GM12801 (cell line): Measurements from ENCODE around the gene CAMK2G.

Source experiments
- CTCF ChIP-seq: IDR thresholded peaks from one replicate; pipeline ENCODE4 v1.5.1; 2011; ENCODE audit warnings: control low read depth; ENCODE audit not compliant: insufficient read length; ENCODE audit errors: extremely low read depth

The CAMK2G gene

GRCh38 chr10:73773152-73773879 lies 101.0 kb downstream of the CAMK2G start:
- no peak for TF ChIP-seq CTCF

DNA sequence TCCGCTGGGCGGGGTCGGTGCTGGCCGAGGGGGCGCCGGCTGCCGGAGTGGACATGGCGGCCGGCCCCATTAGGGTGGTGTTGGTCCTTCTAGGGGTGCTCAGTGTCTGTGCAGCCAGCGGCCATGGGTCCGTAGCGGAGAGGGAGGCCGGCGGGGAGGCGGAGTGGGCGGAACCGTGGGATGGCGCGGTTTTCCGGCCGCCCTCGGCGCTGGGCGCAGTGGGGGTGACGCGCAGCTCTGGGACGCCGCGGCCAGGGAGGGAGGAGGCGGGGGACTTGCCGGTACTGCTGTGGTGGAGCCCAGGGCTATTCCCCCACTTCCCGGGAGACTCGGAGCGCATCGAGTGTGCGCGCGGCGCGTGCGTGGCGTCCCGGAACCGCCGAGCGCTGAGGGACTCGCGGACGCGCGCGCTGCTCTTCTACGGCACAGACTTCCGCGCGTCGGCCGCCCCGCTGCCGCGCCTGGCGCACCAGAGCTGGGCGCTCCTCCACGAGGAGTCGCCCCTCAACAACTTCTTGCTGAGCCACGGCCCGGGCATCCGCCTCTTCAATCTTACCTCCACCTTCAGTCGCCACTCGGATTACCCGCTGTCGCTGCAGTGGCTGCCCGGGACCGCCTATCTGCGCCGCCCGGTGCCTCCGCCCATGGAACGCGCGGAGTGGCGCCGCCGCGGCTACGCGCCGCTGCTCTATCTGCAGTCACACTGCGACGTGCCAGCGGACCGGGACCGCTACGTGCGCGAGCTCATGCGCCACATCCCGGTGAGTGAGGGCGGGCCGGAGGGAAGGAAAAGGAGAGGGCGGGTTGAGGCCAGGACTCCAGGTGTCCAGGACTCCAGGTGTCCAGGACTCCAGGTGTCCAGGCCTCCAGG lies 101.8 kb downstream of the CAMK2G start:
- no peak for TF ChIP-seq CTCF

DNA sequence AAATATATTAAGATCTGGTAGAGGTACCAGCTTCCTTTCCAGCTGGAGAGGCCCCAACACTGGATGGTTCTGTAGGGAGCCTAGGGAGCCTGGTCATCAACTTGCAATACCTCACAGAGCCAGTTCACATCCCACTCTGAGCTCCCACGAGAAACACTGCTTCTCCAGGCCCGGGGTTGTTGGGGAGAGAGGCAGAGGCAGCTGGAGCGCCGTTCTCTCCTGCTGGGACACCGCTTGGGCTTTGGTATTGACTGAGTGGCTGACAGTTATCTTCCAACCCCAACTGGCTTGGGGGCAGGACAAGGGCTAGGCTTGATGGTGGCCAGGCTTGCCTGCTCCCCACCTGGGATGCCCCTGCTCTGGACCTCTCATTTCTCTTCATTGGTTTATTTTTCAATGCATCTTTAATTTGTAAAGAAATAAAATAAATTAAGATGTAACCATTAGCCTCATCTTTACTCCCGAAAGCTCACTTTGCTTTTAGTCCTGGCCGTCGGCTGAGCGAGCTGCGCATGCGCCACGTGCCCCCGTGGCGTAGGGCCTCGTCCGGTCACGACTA lies 102.6 kb downstream of the CAMK2G start:
- no peak for TF ChIP-seq CTCF

GRCh38 chr10:73769396-73769795 lies 105.0 kb downstream of the CAMK2G start:
- TF ChIP-seq CTCF, result no peak

DNA sequence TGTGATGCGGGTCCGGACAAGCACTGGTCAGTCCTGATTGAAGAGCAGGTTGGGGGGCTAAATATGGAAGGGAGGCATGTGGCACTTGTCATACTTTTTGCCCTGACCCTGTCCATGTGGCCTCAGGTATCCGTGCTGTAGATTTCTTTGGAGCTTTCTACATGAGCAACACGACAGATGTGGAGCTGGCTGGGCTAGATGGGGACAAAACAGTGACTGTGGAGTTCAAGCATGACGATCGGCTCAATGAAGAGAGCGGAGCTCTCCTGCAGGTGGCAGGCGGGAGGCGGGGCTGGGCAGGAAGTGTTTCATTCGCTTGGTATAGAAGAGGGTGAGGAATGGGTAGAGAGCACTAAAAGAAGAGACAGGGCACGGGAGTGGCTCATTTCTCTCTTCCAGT lies 105.5 kb downstream of the CAMK2G start:
- no peak for TF ChIP-seq CTCF

DNA sequence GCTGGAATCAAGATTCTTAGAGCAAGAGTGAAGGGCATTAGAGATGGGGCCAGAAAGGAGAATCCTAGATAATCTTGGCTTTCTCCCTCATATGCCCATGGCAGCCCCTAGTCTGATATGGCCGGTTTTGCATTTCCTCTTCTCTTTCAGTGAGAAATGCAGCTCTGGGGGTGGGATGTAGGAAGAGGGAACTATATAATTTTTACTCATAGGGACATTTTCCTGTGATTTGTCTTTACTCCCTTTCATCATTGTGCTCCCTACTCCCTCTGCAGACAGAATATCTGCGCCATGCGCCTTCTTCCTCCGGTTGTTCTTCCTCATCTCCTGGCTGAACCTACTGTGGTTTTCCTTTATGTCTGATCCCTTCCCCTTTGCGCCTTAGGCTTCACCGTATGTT lies 109.3 kb downstream of the CAMK2G start:
- TF ChIP-seq CTCF, result no peak

DNA sequence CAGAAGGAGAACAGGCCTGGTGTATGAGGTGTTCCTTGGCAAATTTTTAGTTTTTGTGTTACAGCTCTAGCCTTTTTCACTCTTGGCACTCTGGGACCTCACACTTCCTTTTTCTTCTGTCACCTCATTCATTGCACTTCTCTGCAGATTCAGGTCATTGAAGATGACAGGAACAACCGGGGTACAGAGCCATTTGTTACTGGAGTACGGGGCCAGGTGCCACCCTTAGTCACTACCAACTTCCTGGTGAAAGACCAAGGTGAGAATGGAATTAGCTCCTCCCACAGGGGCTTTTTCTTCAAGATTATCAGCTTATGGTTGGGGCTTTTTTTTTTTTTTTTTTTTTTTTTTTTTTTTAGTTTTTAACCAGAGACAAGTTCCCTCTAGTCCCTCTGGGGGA lies 111.0 kb downstream of the CAMK2G start:
- no peak for TF ChIP-seq CTCF
